ENCODE results near the gene BLOC1S3. TPM values are rescaled to one million over a fixed set of nuclear protein-coding genes. Genes with fewer than 3 reads are reported as not detected.

BLOC1S3 gene
- total RNA-seq, 1 donor from 2014 or later = 15.9 TPM

DNA sequence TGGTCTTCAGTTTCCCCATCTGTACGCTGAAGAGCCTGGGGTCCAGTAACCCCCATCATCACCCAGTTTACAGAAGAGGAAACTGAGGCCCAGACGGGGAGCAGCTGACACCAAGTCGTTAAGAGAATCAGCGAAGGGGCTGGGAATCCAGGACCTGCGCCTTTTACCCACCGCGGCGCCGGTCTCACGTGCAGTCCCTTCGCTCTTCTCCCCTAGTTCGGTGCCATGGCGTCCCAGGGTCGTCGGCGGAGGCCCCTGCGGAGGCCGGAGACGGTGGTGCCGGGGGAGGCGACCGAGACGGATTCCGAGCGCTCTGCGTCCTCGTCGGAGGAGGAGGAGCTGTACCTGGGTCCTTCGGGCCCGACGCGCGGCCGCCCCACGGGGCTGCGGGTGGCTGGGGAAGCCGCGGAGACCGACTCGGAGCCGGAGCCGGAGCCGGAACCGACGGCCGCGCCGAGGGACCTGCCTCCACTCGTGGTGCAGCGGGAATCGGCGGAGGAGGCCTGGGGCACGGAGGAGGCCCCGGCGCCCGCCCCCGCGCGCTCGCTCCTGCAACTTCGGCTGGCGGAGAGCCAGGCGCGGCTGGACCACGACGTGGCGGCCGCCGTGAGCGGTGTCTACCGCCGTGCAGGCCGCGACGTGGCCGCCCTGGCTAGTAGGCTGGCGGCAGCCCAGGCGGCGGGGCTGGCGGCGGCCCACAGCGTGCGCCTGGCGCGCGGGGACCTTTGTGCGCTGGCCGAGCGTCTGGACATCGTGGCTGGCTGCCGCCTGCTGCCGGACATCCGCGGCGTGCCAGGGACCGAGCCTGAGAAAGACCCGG lies 698 bp downstream of the BLOC1S3 start:
- intact Hi-C loops (cut with DNase I) = no loop called here
- Histone ChIP-seq H3K36me3 (peaks cover 19% of the 10 kb centered on the region), H3K9me3 (no peaks in the 10 kb centered on the region), H3K4me3 (peak overlapping the region; percentile 85), H3K4me1 (peaks cover 33% of the 10 kb centered on the region), H3K27ac (peak overlapping the region; percentile 87), H3K27me3 (ENCODE audit: low read depth) (no peaks in the 10 kb centered on the region)
- DNase-seq (peak; percentile 68), ATAC-seq (peak; percentile 0 to 7)
- TF ChIP-seq CTCF (IDR thresholded peaks at IDR 0.05) = no peak

- H3K4me1 ChIP-seq = peaks cover 33% of the 10 kb centered on the region
- H3K36me3 ChIP-seq = peaks cover 19% of the 10 kb centered on the region
- no peak for TF ChIP-seq CTCF (IDR thresholded peaks at IDR 0.05)
- DNase-seq = no peak
- intact Hi-C loops (cut with DNase I) = no loop called here
- H3K4me3 ChIP-seq = peak overlapping the region; percentile 85
- no peaks in the 10 kb centered on the region for H3K27me3 ChIP-seq (ENCODE audit: low read depth)
- peak overlapping the region; percentile 87 for H3K27ac ChIP-seq
- no peak for ATAC-seq
- no peaks in the 10 kb centered on the region for H3K9me3 ChIP-seq
Measured at GRCh38 chr19:45179892-45180370, 1.3 kb downstream of the BLOC1S3 start.

- ATAC-seq (no peak), DNase-seq (no peak)
Measured at GRCh38 chr19:45180936-45181335, 2.4 kb downstream of the BLOC1S3 start.

DNA sequence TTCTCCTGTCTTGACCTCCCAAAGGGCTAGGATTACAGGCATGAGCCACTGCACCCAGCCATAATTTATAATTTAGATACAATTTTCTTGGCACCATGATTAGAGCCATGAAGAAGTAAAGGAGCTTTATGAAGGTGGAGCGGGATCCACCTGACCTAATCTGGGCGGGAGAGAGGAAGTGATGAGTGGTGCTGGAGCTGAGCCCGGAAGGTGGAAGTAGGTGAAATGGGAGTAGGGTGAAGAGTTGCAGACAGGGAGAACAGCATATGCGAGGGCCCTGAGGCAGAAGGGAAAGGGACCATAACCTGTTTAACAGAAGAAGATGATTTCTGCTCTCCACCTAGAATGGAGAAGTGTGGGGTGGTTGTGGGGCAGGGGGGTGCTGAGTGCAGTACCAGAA lies 4.2 kb downstream of the BLOC1S3 start:
- intact Hi-C loops (cut with DNase I) = no loop called here
- H3K27ac ChIP-seq = no peak overlapping the region

More at GRCh38 chr19:45180936-45181335, 2.4 kb downstream of the BLOC1S3 start:
- Histone ChIP-seq H3K4me3 (no peak overlapping the region), H3K27ac (no peak overlapping the region), H3K9me3 (no peaks in the 10 kb centered on the region), H3K27me3 (ENCODE audit: low read depth) (no peaks in the 10 kb centered on the region), H3K4me1 (peaks cover 33% of the 10 kb centered on the region), H3K36me3 (peaks cover 19% of the 10 kb centered on the region)
- no peak for TF ChIP-seq CTCF (IDR thresholded peaks at IDR 0.05)
- intact Hi-C loops (cut with DNase I) = no loop called here

DNA sequence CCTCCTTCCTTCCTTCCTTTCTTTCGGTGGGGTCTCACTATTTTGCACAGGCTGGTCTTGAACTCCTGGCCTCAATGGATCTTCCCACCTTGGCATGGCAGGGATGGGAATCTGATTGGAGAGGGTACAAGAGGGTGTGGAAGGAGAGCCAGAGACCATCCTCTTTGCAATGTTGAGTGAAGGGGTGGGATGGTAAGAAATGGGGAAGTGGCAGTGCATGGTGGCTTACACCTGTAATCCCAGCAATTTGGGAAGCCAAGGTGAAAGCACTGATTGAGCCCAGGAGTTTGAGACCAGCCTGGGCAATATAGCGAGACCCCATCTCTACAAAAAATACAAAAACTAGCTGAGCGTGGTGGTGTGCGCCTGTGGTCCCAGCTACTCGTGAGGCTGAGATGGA lies 5.5 kb downstream of the BLOC1S3 start:
- DNase-seq = no peak
- no peaks in the 10 kb centered on the region for H3K9me3 ChIP-seq
- no peak overlapping the region for H3K4me3 ChIP-seq
- no peak overlapping the region for H3K27ac ChIP-seq
- H3K36me3 ChIP-seq = peaks cover 19% of the 10 kb centered on the region
- peaks cover 20% of the 10 kb centered on the region for H3K4me1 ChIP-seq
- intact Hi-C loops (cut with DNase I) = no loop called here
- no peaks in the 10 kb centered on the region for H3K27me3 ChIP-seq (ENCODE audit: low read depth)
- no peak for TF ChIP-seq CTCF (IDR thresholded peaks at IDR 0.05)
- ATAC-seq = no peak

More for the DNA sequence above, 4.2 kb downstream of the BLOC1S3 start:
- no peaks in the 10 kb centered on the region for H3K9me3 ChIP-seq
- TF ChIP-seq CTCF (IDR thresholded peaks at IDR 0.05) = no peak
- no peak overlapping the region for H3K4me3 ChIP-seq
- ATAC-seq = no peak
- H3K27me3 ChIP-seq (ENCODE audit: low read depth) = no peaks in the 10 kb centered on the region
- peaks cover 19% of the 10 kb centered on the region for H3K36me3 ChIP-seq
- DNase-seq = no peak
- peaks cover 20% of the 10 kb centered on the region for H3K4me1 ChIP-seq
